ENCODE data around the gene HSPBP1. TPM values are rescaled to one million over a fixed set of nuclear protein-coding genes. Genes with fewer than 3 reads are reported as not detected.
"Not testable (repeated sequence)": the region's sequence is repeated elsewhere in the genome, so short reads cannot be mapped to it uniquely, and the experiment has no call there.

The HSPBP1 gene
- total RNA-seq, 1 donor from 2014 or later, result 30.1 TPM

DNA sequence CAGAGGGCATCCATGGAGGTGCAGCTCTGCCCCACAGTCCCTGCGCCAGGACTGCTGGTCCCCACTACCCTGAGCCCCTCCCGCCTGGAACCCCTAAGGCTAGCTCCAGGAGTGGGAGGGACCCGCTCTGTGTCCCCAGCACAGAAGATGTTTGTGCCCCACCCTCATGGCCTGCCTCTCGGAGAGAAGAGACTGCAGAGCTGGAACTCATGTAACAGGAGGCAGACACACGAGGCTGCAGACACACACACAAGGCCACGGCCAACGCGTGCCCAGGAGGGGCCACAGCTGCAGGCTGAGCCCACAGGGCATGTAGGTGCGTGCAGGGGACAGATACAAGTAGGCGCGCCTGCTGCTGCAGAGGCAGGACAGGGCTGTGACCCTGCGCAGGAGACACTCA lies 40.9 kb downstream of the HSPBP1 start:
- no peak for DNase-seq (ENCODE audit: low read depth, low spot score)

DNA sequence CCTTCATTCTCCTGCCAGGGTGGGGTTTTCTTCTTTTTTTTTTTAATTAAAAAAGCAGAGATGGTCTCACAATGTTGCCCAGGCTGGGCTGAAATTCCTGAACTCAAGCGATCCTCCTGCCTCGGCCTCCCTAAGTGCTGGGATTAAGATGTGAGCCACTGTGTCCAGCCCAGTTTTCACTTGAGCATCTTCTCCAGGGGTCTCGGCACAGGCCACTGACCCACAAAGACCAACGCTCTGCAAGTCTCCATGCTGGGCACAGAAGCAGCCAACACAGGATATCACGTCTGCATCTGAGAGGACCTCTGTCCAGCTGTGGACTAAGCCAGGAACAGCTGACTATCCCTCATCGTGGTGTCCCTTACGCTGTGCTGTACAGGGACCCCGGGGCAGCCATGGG lies 41.9 kb downstream of the HSPBP1 start:
- DNase-seq (ENCODE audit: low read depth, low spot score), result no peak

DNA sequence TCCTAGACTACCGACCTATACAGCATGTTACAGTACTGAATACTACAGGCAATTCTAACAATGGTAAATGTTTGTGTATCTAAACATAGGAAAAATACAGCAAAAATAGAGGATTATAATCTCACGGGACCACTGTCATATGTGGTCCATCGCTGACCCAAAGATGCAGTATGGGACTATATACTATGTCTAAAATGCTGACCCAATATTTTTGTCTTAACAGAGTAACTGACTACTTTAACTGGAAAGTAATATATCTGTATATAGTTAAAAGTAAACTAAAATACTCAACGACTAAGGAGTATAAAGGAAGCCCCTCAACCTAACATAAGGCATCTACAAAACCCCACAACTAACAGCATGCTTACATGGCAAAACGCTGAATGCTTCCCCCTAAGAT lies 46.9 kb downstream of the HSPBP1 start:
- DNase-seq (ENCODE audit: low read depth, low spot score), result no peak

DNA sequence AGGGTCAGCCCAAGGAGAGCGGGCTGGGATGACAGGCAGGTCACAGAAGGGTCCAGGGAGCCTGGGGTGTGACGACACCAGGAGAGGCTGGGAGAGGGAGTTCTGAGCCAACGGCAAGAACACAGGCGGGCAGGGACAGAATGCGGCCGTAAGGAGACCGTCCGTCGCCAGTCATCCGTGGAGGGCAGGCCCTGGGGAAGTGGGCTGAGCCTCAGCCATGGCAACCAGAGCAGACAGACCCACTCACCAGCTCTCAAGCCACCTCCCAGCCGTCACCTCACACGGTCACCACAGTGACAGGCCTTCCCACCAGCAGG lies 47.7 kb downstream of the HSPBP1 start:
- DNase-seq (ENCODE audit: low read depth, low spot score), result no peak

DNA sequence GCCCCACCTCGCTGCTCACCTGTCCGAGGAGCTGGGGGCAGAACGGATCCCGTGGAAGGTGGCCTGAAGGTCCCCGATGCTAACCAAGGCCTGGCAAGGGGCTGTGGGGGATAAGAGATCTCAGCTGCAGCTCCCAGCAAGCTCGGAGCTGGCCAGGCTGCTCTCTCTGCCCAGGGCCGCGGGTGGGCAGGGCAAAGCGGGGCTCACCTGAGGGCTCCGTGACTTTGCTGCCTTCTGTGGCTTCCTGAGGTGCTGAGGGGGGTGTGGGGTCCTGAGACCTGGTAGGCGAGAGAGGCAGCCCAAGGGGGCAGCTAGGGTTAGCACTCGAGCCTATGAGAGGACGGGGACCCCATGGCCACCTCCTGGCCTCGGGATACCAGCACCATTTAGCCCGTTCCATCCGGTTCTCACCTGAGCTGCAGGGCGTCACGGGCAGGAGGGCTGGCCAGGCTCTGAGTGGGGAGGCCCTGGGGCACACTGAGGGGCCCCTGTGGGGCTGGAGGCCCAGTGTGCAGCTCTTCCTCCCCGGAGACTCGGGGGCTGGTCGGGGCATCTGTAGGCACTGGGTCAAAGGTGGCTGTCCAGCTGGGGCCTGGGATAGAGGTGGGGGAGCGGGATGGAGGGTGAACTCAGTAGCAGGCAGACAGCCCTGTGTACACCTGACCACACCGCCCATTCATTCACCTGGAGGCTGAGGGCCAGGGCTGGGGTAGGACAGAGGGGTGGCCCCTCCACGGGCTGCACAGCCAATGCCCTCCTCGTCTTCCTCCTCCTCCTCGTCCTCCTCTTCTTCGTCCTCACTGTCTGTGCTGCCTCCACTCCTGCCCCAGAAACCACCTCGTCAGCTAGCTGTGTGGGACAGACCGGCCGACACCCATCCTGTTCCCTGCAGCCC lies 48.3 kb downstream of the HSPBP1 start:
- no peak for DNase-seq (ENCODE audit: low read depth, low spot score)

DNA sequence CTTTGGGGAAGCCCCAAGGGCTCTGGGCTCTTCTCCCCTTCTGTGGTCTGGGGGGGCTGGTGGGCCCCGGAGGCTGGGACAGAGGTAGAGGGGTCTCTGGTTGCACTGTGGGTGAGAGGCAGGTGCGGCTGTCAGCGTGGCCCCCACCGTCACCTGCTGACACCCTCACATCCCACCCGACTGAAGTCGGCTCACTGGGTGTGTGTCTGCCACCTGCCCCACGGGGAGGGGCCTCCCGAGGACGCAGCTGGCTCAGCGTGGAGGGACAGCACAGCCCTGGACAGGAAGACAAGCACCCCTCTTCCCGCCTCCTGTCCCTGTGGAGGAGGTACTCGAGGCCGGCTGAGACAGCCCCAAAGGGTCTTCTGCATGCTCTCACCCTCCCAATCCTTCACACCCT lies 49.1 kb downstream of the HSPBP1 start:
- DNase-seq (ENCODE audit: low read depth, low spot score), result no peak

DNA sequence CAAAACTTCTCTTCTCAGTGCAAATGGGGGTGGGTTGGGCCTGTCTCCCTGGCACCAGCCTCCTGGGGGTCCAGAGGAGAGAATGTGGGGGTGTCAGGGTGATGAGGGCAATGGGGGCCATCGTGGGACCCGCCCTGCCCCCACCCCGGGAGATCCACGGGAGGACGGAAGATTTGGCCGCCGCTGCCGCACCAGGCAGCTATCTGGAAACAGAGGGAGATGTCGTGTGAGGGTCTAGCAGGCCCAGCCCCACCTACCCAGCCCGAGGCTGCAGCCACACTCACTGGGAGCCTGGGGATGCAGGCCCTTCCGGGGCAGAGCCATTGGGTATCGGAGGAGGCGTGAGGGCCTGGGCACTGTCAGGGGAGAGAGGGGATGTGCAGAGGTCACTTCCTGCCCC lies 49.6 kb downstream of the HSPBP1 start:
- DNase-seq (ENCODE audit: low read depth, low spot score), result no peak

DNA sequence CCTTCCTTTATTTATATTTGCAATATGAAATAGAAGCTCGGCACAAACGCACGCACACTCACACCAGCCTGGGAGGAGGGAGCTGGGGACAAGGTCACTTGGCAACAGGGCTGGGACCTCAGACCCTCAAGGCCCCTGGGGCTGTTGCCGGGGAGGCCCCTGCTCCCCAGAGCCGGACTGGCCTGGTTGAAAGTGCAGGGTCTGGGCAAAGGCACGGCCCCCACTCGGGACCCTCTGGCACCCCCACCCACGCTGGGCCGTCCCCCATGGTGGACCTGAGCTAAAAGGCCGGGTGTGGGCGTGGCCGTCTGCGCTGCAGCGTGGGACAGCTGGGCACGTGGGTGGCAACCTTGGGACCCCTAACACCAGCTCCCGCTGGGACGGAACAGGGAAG lies 50.1 kb downstream of the HSPBP1 start:
- no peak for DNase-seq (ENCODE audit: low read depth, low spot score)

DNA sequence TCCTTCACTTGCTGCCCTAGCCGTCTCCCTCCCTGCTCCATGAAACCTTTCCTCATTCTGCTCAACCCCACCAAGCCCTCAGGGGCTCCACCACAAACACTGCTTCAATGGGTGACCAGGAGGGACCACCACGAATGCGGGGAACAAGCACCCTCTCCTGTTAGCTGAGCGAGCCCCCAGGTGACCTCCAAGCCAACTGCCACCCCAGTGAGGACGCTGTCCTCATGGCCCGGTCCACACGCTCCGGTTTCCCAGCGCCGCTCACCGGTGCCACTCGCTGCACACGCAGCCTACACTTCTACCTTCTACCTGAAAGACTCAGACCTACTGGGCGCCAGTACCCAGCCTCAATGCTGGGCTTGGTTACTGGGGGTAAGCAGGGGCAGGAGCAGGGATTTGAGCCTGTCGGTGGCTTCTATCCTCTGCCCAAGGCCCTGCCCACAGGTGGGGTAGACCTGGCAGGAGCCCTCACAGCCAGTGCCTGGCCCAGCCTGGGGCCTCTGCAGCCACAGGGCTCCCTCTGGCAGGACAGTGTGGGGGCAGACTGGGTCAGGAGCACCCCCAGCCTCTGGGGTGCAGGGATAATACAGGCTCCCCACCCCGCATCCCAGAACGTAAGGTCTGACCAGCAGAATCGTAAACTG lies 50.6 kb downstream of the HSPBP1 start:
- no peak for DNase-seq (ENCODE audit: low read depth, low spot score)

DNA sequence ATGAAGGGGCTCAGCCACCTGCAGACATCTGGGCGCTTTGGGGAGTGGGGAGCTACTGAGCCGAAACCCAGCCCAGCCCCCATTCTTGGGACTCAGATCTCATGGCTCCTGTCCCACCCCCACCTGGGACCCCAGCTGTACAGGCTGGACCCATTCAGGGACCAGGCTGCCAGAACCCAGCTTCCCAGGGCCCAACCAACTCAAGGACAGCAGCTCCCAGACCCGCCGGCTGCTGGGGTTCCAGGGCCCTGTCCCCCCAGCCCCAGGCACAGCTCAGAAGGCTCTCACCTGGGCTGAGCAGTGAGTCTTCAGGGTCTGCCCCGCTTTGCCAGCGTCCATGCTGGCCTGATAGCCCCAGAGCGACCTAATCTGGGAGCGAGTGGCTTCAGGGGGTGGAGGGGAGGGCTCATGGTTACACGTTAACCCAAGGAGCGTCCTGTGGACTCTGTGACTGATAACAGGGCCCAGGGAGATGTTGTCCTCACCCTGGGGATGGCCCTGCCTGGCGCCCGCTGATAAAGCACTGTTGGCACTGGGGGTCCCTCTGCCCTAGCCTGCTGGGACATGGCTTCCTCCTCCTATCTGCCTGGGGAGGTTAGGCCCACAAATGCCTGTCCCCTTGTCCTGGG lies 51.4 kb downstream of the HSPBP1 start, which contains the start of gene TMEM86B:
TMEM86B (minus strand) TSS at position 361 of the 629 bp plus-strand sequence; CDS start at position 339, 22 bp downstream.
- no peak for DNase-seq (ENCODE audit: low read depth, low spot score)

DNA sequence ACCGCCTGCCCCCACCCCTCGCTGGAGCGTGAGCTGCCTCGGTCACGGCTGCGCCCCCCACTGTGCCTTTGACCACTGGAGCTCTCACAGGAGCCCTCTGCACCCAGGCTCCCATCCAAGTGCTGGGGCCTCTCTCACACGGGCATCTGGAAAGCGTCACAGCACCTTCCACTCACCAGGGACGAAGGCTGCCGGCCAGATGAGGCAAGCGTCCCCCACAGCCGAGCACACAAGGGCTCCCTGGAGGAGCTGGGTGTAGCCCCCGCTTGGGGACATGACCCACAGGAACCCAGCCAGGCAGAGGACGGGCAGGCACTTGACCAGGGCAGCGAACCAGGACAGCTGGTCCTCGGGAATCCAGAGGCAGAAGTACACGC lies 51.9 kb downstream of the HSPBP1 start:
- no peak for DNase-seq (ENCODE audit: low read depth, low spot score)

DNA sequence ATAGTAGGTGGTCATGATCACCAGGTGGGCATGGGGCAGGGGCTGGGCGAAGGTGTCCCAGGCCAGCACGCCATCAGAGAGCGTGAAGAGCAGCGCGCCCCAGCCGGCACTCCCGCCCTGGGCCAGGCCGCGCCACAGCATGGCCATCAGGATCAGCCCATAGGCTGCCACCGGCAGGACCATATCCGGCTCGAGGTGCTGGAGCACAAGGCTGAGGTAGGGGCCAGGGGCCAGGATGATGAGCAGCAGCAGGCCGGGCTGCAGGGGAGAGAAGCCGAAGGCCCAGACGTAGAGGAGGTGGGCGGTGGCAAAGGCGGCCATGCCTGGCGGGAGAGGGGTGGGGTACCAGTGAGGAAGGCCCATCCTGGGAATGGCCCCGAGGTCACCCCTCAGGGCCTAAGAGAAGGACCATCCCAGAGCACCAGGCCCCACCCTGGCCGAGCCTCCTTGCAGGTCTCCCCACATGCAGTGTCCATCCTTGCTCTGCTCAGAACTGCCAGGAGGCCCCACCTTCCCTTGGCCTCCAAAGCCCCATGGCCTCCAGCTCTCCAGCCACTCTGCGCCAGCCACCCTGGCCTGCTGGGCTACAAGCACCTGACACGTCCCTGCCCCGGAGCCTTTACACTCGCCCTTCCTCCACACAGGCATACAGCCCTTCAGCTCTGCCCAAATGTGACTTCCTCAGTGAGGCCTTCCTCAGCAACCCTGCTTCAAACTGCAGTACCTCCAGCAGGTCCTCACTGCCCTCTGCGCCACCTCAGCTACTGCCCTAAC lies 52.5 kb downstream of the HSPBP1 start:
- DNase-seq (ENCODE audit: low read depth, low spot score), result no peak

DNA sequence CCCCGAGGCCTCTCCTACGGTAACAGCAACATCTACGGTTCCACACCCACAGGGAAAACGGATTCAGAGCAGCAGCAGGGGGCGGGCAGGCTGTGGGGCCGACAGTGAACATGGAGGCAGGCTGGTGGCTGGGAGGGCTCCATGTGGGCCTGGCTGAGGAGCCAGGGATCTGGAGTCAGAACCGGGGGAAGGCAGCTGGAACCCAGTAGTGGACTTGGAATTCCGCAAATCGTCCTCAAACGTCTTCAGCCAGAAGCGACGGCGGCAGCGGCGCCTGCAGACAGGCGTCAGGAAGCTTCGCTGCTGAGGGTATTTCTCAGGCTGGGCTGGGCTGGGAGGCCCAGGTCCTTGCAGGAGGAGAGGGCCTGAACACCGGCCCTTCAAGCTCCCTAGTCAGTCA lies 53.1 kb downstream of the HSPBP1 start:
- DNase-seq (ENCODE audit: low read depth, low spot score), result no peak

DNA sequence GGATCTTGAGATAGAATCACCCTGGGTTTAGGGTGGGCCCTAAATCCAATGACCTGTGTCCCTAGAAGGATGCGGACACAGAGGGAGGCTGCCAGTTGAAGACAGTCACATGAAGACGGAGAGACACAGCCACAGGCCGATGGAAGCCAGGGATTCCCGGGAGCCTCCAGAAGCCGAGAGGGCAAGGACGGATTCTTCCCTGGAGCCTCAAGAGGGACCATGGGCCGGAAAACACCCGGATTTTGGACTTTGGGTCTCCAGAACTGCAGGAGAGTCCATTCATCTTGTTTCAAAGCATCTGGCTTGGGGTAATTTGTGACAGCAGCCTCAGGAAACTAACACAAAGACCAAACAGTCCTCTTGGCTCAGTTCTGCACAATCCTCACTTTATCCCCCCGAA lies 53.6 kb downstream of the HSPBP1 start:
- no peak for DNase-seq (ENCODE audit: low read depth, low spot score)

DNA sequence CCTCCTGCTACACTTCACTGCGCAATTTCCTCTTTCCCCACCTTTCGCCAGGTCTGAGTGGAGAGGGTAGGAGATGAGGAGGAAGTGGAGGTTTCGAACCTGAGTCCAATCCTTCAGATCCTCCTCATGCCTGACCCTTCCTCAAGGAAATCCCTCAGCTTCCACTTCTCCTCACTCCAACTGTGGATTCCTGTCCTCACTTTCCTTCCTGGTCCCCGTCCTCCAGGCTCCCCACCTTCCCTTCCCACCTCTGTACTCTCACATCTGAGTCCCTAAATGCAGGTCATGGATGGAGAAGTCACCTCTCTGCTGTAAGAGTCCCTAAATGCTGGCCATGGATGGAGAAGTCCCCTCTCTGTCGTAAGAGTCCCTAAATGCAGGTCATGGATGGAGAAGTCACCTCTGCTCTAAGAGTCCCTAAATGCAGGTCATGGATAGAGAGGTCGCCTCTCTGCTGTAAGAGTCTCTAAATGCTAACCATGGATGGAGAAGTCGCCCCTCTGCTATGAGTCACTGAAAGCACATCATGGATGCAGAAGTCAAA lies 54.4 kb downstream of the HSPBP1 start:
- DNase-seq (ENCODE audit: low read depth, low spot score), result no peak

DNA sequence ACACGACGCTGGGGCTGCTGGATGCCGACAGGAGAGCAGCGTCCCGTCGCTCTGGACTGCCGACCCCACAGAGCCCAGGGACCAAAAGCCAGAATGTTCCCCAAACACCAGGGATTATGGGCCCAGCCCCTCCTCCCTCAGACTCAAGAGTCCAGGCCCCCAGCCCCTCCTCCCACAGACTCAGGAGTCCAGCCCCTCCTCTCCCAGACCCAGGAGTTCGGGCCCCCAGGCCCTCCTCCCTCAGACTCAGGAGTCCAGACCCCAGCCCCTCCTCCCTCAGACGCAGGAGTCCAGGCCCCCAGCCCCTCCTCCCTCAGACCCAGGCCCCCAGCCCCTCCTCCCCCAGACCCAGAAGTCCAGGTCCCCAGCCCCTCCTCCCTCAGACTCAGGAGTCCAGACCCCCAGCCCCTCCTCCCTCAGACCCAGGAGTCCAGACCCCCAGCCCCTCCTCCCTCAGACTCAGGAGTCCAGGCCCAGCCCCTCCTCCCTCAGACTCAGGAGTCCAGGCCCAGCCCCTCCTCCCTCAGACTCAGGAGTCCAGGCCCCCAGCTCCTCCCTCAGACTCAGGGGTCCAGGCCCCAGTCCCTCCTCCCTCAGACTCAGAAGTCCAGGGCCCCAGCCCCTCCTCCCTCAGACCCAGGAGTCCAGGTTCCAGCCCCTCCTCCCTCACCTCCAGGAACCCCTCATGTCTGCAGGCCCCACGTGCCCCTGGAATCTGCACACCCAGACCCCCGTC lies 55.1 kb downstream of the HSPBP1 start:
- DNase-seq (ENCODE audit: low read depth, low spot score), result not testable (repeated sequence)

DNA sequence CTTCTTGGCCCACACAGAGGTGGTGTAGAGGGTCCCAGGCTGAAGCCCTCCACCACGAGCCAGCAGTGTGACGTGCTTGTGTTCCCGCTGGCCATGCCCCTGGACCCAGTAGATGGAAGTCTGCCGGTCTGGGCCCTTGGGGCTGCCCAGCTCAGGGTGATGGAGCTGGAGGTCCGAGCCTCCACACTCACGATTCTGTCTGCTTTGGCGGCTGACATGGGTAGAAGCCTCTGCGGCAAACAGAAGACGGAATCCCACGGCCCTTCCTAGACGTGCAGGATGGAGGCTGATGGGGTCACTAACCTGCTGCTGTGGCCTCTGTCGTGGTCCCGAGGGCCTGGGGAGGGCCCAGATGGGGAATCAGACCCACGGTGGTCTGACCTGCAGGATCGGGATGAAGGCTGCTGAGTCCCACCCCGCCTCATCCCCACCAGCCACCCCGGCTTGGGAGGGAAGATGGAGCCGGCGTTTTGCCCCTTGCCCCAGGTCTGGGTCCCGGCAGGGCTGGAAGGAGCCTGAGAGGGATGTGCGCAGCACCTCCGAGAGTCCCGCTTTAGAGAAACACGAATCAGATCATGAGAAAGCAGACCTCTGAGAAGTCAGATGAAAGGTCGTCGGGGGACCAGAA lies 55.8 kb downstream of the HSPBP1 start:
- no peak for DNase-seq (ENCODE audit: low read depth, low spot score)

DNA sequence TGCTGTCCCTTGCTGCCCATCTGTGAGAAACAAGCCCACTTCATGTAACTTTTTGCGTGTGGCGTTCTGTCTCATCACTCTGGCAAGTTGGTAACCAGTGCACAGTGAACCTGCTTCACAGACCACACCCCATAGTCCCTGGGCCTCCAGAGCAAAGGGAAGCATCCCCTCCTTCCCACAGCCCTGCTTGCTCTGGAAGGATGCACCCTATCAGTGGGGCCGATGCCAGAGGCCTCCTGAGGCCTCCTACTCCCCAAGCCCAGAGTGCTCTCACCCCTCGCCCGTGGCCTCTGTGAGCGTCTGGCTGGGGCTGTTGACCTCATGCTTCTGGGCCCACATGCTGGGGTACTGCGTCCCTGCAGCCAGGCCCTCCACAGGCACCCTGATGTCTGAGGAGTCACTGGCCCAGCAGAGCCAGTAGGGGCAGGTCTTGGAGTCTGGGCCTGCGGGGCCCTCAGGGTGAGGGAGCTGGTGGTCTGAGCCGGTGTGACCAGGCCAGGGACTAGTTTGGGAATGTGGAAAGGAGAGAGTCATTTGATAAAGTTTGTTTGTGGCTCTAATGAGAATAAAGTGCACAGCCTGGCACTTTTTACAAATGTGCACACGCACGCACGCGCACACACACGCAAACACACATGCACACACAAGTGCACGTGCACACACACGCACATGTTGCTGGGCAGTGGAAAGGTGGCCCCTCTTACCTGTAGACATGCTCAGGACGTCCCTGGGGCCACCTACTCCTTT lies 56.4 kb downstream of the HSPBP1 start:
- DNase-seq (ENCODE audit: low read depth, low spot score), result no peak

DNA sequence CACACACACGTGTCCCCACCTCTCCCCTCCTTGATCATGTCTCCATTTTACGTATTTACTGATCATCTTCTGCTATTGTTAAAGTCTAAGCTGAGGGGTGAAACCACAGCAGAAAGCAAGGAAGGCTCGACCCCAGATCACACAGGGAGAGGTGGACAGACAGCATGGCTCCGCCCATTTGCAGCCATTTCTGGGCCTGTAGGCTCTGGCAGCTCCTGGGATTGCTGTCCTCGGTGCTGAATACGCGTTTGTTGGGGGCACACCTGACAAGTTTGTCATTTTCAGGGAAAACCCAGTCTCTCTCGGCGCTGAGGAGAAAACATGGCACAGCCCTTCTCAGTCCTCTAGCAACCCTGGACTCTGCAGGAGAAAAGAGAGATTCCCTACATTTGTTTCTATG lies 59.4 kb downstream of the HSPBP1 start:
- no peak for DNase-seq (ENCODE audit: low read depth, low spot score)
